Gastrocnemius medialis (tissue), 4 donors: ENCODE measurements around the gene PDGFRA. TPM values are rescaled to one million over a fixed set of nuclear protein-coding genes. Genes with fewer than 3 reads are reported as not detected.

Experiments
- ATAC-seq, 2 donors: fragments of 150-250 bp; one replicate each; pipeline ENCODE4 v1.9.1; 2016
- DNase-seq, 2 donors: peaks; one replicate each; pipeline ENCODE4 v3.0.0-alpha.2; 2019
- H3K27ac ChIP-seq, 4 donors: fragments of 200-600 bp; sonication (generic); 1 replicate in 1 of 4; 2 replicates in 3 of 4; pipeline ENCODE4 v1.5.1; 2016 to 2018; ENCODE audit warnings: mild to moderate bottlenecking in 2 of 4, moderate library complexity in 1 of 4
- H3K27me3 ChIP-seq, 3 donors: fragments of 200-600 bp; sonication (generic) in 2 of 3; 1 replicate in 1 of 3; 2 replicates in 2 of 3; pipeline versions ENCODE4 v1.5.1 to v1.6.0; 2016 to 2019; ENCODE audit warnings: mild to moderate bottlenecking in 1 of 3, moderate library complexity in 1 of 3
- H3K36me3 ChIP-seq, 2 donors: fragments of 200-600 bp; sonication (generic) in 1 of 2; one replicate each; pipeline ENCODE4 v1.5.1; 2017 to 2018
- H3K4me1 ChIP-seq, 2 donors: fragments of 200-600 bp; sonication (generic) in 1 of 2; one replicate each; pipeline ENCODE4 v1.5.1; 2016 to 2017; ENCODE audit warnings: mild to moderate bottlenecking in 2 of 2
- H3K4me3 ChIP-seq, 4 donors: fragments of 200-600 bp; sonication (generic) in 3 of 4; 1 replicate in 1 of 4; 2 replicates in 3 of 4; pipeline ENCODE4 v1.5.1; 2016 to 2019; ENCODE audit warnings: mild to moderate bottlenecking in 2 of 4
- H3K9me3 ChIP-seq, 3 donors: fragments of 200-600 bp; sonication (generic) in 2 of 3; 1 replicate in 1 of 3; 2 replicates in 2 of 3; pipeline ENCODE4 v1.5.1; 2016 to 2019
- CTCF ChIP-seq, 5 experiments: fragments of 450-650 bp in 3 of 5; fragments of 200-600 bp in 2 of 5; sonication (generic) in 2 of 5; IDR thresholded peaks in 4 of 5; conservative IDR thresholded peaks in 1 of 5; 1 replicate in 4 of 5; 2 replicates in 1 of 5; pipeline ENCODE4 v1.5.1; 2016 to 2019; ENCODE audit warnings: antibody characterized with exemption in 5 of 5, mild to moderate bottlenecking in 3 of 5, moderate library complexity in 3 of 5
- POLR2A ChIP-seq, 2 donors: fragments of 450-650 bp; IDR thresholded peaks; one replicate each; pipeline ENCODE4 v1.6.1; 2017; ENCODE audit warnings: antibody characterized with exemption in 2 of 2, mild to moderate bottlenecking in 2 of 2, moderate library complexity in 2 of 2
- in situ Hi-C, 4 donors: fragments of 200-750 bp; cut with MboI; loops; one replicate each; pipeline versions ENCODE4 v1.15.0 to v1.8.0; 2017; ENCODE audit warnings: low sequenced_read_pairs in 4 of 4
- intact Hi-C: fragments of 100-400 bp; cut with DNase I; formaldehyde crosslinking; loops from one replicate; pipeline ENCODE4 v1.15.1; 2023; ENCODE audit warnings: low total_unique reads
- total RNA-seq, 4 donors: library from RNA; depleted of rRNA; stranded (reverse); fragments of >200 nt; gene quantifications; one replicate each; pipeline versions ENCODE4 v1.1.0 to v1.2.3, GENCODE V29; 2016

PDGFRA gene
- total RNA-seq, 4 donors from 2014 or later = 9.0 to 42.0 (median 21.8) TPM

GRCh38 chr4:54254116-54254914, 25.2 kb downstream of the PDGFRA start:
- Histone ChIP-seq H3K27me3 (no peaks in the 10 kb centered on the region), H3K36me3 (no peaks in the 10 kb centered on the region), H3K27ac (no peak overlapping the region), H3K4me1 (no peaks in the 10 kb centered on the region), H3K4me3 (no peak overlapping the region), H3K9me3 (no peaks in the 10 kb centered on the region)
- ATAC-seq (no peak), DNase-seq (no peak)
- in situ Hi-C loops = no loop called here
- intact Hi-C loops = no loop called here
- no peak for TF ChIP-seq CTCF (IDR thresholded peaks at IDR 0.05 in 4 of 5, conservative IDR thresholded peaks at IDR 0.05 in 1 of 5)
- TF ChIP-seq POLR2A (IDR thresholded peaks at IDR 0.05) = no peak

- no peaks in the 10 kb centered on the region for H3K36me3 ChIP-seq
- intact Hi-C loops (no loop called here), in situ Hi-C loops (no loop called here)
- TF ChIP-seq CTCF (IDR thresholded peaks at IDR 0.05 in 4 of 5, conservative IDR thresholded peaks at IDR 0.05 in 1 of 5) (no peak), POLR2A (IDR thresholded peaks at IDR 0.05) (no peak)
- H3K27ac ChIP-seq = no peak overlapping the region
- no peak overlapping the region for H3K4me3 ChIP-seq
- H3K27me3 ChIP-seq = no peaks in the 10 kb centered on the region
- DNase-seq = no peak
- no peaks in the 10 kb centered on the region for H3K4me1 ChIP-seq
- no peak for ATAC-seq
- H3K9me3 ChIP-seq = no peaks in the 10 kb centered on the region
Measured at GRCh38 chr4:54254915-54255246, 25.8 kb downstream of the PDGFRA start.

- intact Hi-C loops = no loop called here
- no peaks in the 10 kb centered on the region for H3K27me3 ChIP-seq
- no peak for ATAC-seq
Measured at GRCh38 chr4:54255881-54256280, 26.8 kb downstream of the PDGFRA start.

GRCh38 chr4:54256491-54257486, 27.7 kb downstream of the PDGFRA start:
- no peaks in the 10 kb centered on the region for H3K9me3 ChIP-seq
- H3K4me3 ChIP-seq = no peak overlapping the region
- no peaks in the 10 kb centered on the region for H3K36me3 ChIP-seq
- ATAC-seq (no peak), DNase-seq (no peak)
- no peaks in the 10 kb centered on the region for H3K4me1 ChIP-seq
- H3K27me3 ChIP-seq = no peaks in the 10 kb centered on the region
- TF ChIP-seq CTCF (IDR thresholded peaks at IDR 0.05 in 4 of 5, conservative IDR thresholded peaks at IDR 0.05 in 1 of 5) (no peak), POLR2A (IDR thresholded peaks at IDR 0.05) (no peak)
- in situ Hi-C loops (no loop called here), intact Hi-C loops (no loop called here)
- no peak overlapping the region for H3K27ac ChIP-seq

More at GRCh38 chr4:54255881-54256280, 26.8 kb downstream of the PDGFRA start:
- in situ Hi-C loops = no loop called here
- Histone ChIP-seq H3K36me3 (no peaks in the 10 kb centered on the region), H3K9me3 (no peaks in the 10 kb centered on the region), H3K4me1 (no peaks in the 10 kb centered on the region), H3K27ac (no peak overlapping the region), H3K4me3 (no peak overlapping the region)
- peak in 1 of 2 donors; percentile 53 for DNase-seq
- TF ChIP-seq POLR2A (IDR thresholded peaks at IDR 0.05) (no peak), CTCF (IDR thresholded peaks at IDR 0.05 in 4 of 5, conservative IDR thresholded peaks at IDR 0.05 in 1 of 5) (no peak)
